DMS79 treated with DMSO at 0.1 percent for 48 hours (cell line): ENCODE measurements around the gene SGTA.
"Not testable (repeated sequence)": the region's sequence is repeated elsewhere in the genome, so short reads cannot be mapped to it uniquely, and the experiment has no call there.

ENCODE experiments used
- DNase-seq: peaks from one replicate; lab custom pipeline; 2025; lab: John Stamatoyannopoulos, UW

The SGTA gene

GRCh38 chr19:2713170-2713569 is 69.9 kb downstream of the SGTA start:
- DNase-seq: not testable (repeated sequence)

- no peak for DNase-seq
Measured at GRCh38 chr19:2711875-2712205, 71.2 kb downstream of the SGTA start.

GRCh38 chr19:2711172-2711874 is 71.8 kb downstream of the SGTA start:
- no peak for DNase-seq

DNA sequence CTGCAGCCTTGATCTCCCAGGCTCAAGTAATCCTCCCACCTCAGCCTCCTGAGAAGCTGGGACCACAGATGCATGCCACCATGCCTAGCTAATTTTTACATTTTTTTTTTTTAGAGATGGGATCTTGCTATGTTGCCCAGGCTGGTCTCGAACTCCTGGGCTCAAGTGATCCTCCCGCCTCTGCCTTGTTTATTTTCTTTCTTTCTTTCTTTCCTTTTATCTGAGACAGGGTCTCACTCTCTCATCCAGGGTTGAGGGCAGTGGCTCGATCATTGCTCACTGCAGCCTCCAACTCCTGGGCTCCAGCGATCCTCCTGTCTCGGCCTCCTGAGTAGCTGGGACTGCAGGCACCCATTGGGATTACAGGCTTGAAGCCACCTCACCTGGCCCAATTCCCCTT is 76.8 kb downstream of the SGTA start:
- DNase-seq: no peak
